NT2/D1 (cell line): ENCODE data around the gene OR8G5.

Source experiments
- DNase-seq: peaks from one replicate; pipeline ENCODE4 v3.0.0-alpha.2; 2011; ENCODE audit warnings: low read depth, low spot score
- H3K27me3 ChIP-seq: 2 replicates; pipeline ENCODE4 v1.6.0; 2011; ENCODE audit warnings: mild to moderate bottlenecking; ENCODE audit not compliant: insufficient read length, insufficient read depth
- H3K36me3 ChIP-seq: 2 replicates; pipeline ENCODE4 v1.6.1; 2011; ENCODE audit warnings: mild to moderate bottlenecking, low read length, mixed read lengths; ENCODE audit not compliant: insufficient read depth, insufficient read length
- H3K4me1 ChIP-seq: 2 replicates; pipeline ENCODE4 v1.5.1; 2011; ENCODE audit not compliant: insufficient read depth, insufficient read length
- H3K4me3 ChIP-seq: 2 replicates; pipeline ENCODE4 v1.5.1; 2011; ENCODE audit warnings: low read depth; ENCODE audit not compliant: insufficient read length
- H3K9ac ChIP-seq: 2 replicates; pipeline ENCODE4 v1.6.0; 2011; ENCODE audit warnings: low read depth; ENCODE audit not compliant: insufficient read length
- H3K9me3 ChIP-seq: 2 replicates; pipeline ENCODE4 v1.5.1; 2011; ENCODE audit warnings: mild to moderate bottlenecking, low read length; ENCODE audit not compliant: insufficient read depth
- SUZ12 ChIP-seq: IDR thresholded peaks from 2 replicates; pipeline ENCODE4 v1.6.1; 2011; ENCODE audit not compliant: insufficient read length, insufficient read depth; ENCODE audit errors: extremely low read depth
- YY1 ChIP-seq: IDR thresholded peaks from 2 replicates; pipeline ENCODE4 v1.6.1; 2011; ENCODE audit not compliant: insufficient read length, insufficient read depth
- ZNF274 ChIP-seq: IDR thresholded peaks from 2 replicates; pipeline ENCODE4 v1.6.1; 2011; ENCODE audit warnings: mild to moderate bottlenecking, low read depth, low read length

The OR8G5 gene

GRCh38 chr11:124296016-124296415 is 39.8 kb downstream of the OR8G5 start:
- Histone ChIP-seq H3K9me3 (peaks cover 7% of the 10 kb centered on the region; the same call in 1 of the 2 replicates), H3K27me3 (no peaks in the 10 kb centered on the region), H3K4me3 (no peak overlapping the region), H3K4me1 (no peaks in the 10 kb centered on the region), H3K9ac (no peak overlapping the region), H3K36me3 (no peaks in the 10 kb centered on the region)
- no peak for TF ChIP-seq YY1
- no peak for DNase-seq

- Histone ChIP-seq H3K4me1 (no peaks in the 10 kb centered on the region), H3K9me3 (peaks cover 7% of the 10 kb centered on the region; the same call in 1 of the 2 replicates), H3K27me3 (no peaks in the 10 kb centered on the region), H3K9ac (no peak overlapping the region), H3K36me3 (no peaks in the 10 kb centered on the region), H3K4me3 (no peak overlapping the region)
- DNase-seq: no peak
- TF ChIP-seq ZNF274 (no peak), SUZ12 (no peak), YY1 (no peak)
These were observed 41.7 kb downstream of the OR8G5 start for GRCh38 chr11:124297921-124298320.

- Histone ChIP-seq H3K9ac (no peak overlapping the region), H3K4me1 (no peaks in the 10 kb centered on the region), H3K4me3 (no peak overlapping the region), H3K27me3 (no peaks in the 10 kb centered on the region), H3K36me3 (no peaks in the 10 kb centered on the region), H3K9me3 (peaks cover 7% of the 10 kb centered on the region; the same call in 1 of the 2 replicates)
- no peak for DNase-seq
- TF ChIP-seq YY1 (no peak), ZNF274 (no peak)
These were observed 45.4 kb downstream of the OR8G5 start for GRCh38 chr11:124301548-124301947.

GRCh38 chr11:124302347-124303125 is 46.4 kb downstream of the OR8G5 start:
- Histone ChIP-seq H3K9me3 (peaks cover 7% of the 10 kb centered on the region; the same call in 1 of the 2 replicates), H3K9ac (no peak overlapping the region), H3K27me3 (no peaks in the 10 kb centered on the region), H3K4me1 (no peaks in the 10 kb centered on the region), H3K36me3 (no peaks in the 10 kb centered on the region), H3K4me3 (no peak overlapping the region)
- TF ChIP-seq SUZ12 (no peak), YY1 (no peak), ZNF274 (no peak)
- DNase-seq: no peak

- DNase-seq: no peak
- Histone ChIP-seq H3K27me3 (no peaks in the 10 kb centered on the region), H3K4me3 (no peak overlapping the region), H3K4me1 (no peaks in the 10 kb centered on the region), H3K36me3 (no peaks in the 10 kb centered on the region), H3K9ac (no peak overlapping the region), H3K9me3 (no peaks in the 10 kb centered on the region)
- TF ChIP-seq ZNF274: no peak
- TF ChIP-seq SUZ12: no peak
- TF ChIP-seq YY1: no peak
These were observed 50.9 kb downstream of the OR8G5 start for GRCh38 chr11:124307093-124307492.

GRCh38 chr11:124310721-124311120 is 54.5 kb downstream of the OR8G5 start:
- Histone ChIP-seq H3K36me3 (no peaks in the 10 kb centered on the region), H3K4me1 (no peaks in the 10 kb centered on the region), H3K4me3 (no peak overlapping the region), H3K9me3 (no peaks in the 10 kb centered on the region), H3K9ac (no peak overlapping the region), H3K27me3 (no peaks in the 10 kb centered on the region)
- TF ChIP-seq SUZ12 (no peak), YY1 (no peak), ZNF274 (no peak)
- no peak for DNase-seq

- H3K4me3 ChIP-seq: no peak overlapping the region
- no peak for TF ChIP-seq SUZ12
- no peaks in the 10 kb centered on the region for H3K4me1 ChIP-seq
- H3K9ac ChIP-seq: no peak overlapping the region
- H3K9me3 ChIP-seq: no peaks in the 10 kb centered on the region
- no peaks in the 10 kb centered on the region for H3K36me3 ChIP-seq
- DNase-seq: no peak
- no peaks in the 10 kb centered on the region for H3K27me3 ChIP-seq
These were observed 55.1 kb downstream of the OR8G5 start for GRCh38 chr11:124311269-124311668.

GRCh38 chr11:124311670-124312069 is 55.5 kb downstream of the OR8G5 start:
- DNase-seq: no peak
- no peaks in the 10 kb centered on the region for H3K4me1 ChIP-seq
- TF ChIP-seq YY1 (no peak), ZNF274 (no peak), SUZ12 (no peak)
- no peak overlapping the region for H3K4me3 ChIP-seq
- H3K36me3 ChIP-seq: no peaks in the 10 kb centered on the region
- H3K9ac ChIP-seq: no peak overlapping the region
- H3K27me3 ChIP-seq: no peaks in the 10 kb centered on the region
- H3K9me3 ChIP-seq: no peaks in the 10 kb centered on the region
